ENCODE measurements around the gene CYP2J2.

DNA sequence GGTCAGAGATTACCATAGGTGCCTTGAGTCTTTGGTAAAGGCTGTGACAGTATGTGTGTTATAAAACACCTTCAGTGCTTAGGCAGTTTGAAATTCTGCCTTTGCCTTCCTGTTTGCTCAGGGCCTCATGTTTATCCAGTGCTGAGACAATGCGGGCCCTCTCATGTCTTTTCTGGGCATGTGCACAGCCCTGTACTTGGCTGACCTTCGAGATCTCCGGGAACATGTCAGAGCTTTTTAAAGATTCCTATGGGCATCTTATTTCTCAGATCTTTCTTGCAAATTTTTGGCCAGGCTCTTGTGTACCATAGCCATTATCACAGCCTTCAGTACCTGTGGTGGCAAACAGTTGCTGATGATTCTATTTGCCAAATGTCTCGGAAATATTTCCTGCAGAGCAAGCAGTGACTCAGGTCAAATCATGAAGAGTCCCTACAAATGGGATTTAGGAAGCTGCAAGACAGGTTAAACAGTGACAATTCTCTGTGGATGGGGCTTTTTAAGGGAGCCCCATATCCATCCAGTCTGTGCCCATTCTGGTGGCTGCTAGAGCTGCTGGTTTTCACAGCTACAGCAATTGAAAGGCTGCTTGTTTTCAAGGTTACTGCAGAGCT lies 69.7 kb downstream of the CYP2J2 start:
- TF ChIP-seq ZFX (IDR thresholded peaks at IDR 0.05; ENCODE audit: borderline replicate concordance), result no peak
- TF ChIP-seq, protein P1, sequence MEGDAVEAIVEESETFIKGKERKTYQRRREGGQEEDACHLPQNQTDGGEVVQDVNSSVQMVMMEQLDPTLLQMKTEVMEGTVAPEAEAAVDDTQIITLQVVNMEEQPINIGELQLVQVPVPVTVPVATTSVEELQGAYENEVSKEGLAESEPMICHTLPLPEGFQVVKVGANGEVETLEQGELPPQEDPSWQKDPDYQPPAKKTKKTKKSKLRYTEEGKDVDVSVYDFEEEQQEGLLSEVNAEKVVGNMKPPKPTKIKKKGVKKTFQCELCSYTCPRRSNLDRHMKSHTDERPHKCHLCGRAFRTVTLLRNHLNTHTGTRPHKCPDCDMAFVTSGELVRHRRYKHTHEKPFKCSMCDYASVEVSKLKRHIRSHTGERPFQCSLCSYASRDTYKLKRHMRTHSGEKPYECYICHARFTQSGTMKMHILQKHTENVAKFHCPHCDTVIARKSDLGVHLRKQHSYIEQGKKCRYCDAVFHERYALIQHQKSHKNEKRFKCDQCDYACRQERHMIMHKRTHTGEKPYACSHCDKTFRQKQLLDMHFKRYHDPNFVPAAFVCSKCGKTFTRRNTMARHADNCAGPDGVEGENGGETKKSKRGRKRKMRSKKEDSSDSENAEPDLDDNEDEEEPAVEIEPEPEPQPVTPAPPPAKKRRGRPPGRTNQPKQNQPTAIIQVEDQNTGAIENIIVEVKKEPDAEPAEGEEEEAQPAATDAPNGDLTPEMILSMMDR (IDR thresholded peaks at IDR 0.05), result no peak
